AG04449 (cell line): ENCODE measurements around the gene TSPAN31.

Experiments used
- CTCF ChIA-PET: fragments of 350-600 bp; formaldehyde crosslinking; extraction: SDS; loops from one replicate; lab custom pipeline; 2021; ENCODE audit warnings: antibody characterized with exemption; lab: Yijun Ruan, JAX
- POLR2A ChIA-PET: fragments of 400-600, 350-600 bp; formaldehyde crosslinking; extraction: SDS; loops from one replicate; lab custom pipeline; 2020; ENCODE audit warnings: antibody characterized with exemption, inconsistent platforms; lab: Yijun Ruan, JAX
- DNase-seq: peaks from one replicate; pipeline ENCODE4 v3.0.0-alpha.2; 2010; ENCODE audit warnings: low read depth, low spot score
- H3K4me3 ChIP-seq: 2 replicates; pipeline ENCODE4 v1.5.1; 2011; ENCODE audit warnings: low read depth, mild to moderate bottlenecking, control low read depth, low read length
- CTCF ChIP-seq: IDR thresholded peaks from one replicate; pipeline ENCODE4 v1.5.1; 2011; ENCODE audit warnings: mild to moderate bottlenecking, moderate library complexity, low read length, control low read depth, inconsistent platforms; ENCODE audit not compliant: insufficient read depth; ENCODE audit errors: missing control alignments

Gene TSPAN31

DNA sequence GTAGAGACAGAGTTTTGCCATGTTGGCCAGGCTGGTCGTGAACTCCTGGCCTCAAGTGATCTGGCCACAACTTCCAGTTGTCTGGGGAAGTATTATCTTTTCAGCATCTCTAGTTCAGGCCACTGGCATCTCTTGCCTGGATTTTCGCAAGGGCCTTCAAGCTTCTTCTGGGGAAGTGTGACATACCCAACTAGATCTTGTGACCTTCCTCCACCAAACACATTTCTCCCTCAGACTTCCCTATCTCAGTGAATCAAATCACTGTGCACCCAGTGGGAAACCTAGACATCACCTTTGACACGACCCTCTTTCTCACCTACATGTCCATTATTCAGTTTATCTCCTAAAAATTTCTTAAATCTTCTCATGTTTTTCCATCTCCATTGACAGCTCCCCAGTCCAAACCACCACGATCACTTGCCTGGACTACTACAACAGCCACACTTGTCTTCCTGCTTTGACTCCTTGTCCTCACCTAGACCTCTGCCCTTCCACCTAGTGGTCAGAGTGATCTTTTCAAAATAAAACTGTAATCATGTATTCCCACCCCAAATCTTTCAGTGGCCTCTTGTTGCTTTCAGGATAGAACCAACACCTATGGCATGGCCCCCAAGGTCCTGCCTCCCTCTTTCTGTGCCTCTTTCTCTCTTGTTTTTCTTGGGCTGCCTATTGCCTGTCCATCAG is 30.9 kb downstream of the TSPAN31 start:
- TF ChIP-seq CTCF: no peak
- no peak for DNase-seq
- H3K4me3 ChIP-seq: no peak overlapping the region
- ChIA-PET POLR2A (no interaction called here), CTCF (interaction anchor here (0.7 to 4.2 kb wide), 5 partner anchors 8 to 128 kb away, joined by 3 to 31 read pairs (median 9); partner anchors contain the start of gene TSFM)

GRCh38 chr12:57776247-57776587 is 31.4 kb downstream of the TSPAN31 start:
- H3K4me3 ChIP-seq: no peak overlapping the region
- TF ChIP-seq CTCF: no peak
- ChIA-PET CTCF (interaction anchor here (0.7 to 4.0 kb wide), 4 partner anchors 10 to 128 kb away, joined by 3 to 12 read pairs (median 4); partner anchors contain the start of gene CYP27B1), POLR2A (no interaction called here)
- no peak for DNase-seq

DNA sequence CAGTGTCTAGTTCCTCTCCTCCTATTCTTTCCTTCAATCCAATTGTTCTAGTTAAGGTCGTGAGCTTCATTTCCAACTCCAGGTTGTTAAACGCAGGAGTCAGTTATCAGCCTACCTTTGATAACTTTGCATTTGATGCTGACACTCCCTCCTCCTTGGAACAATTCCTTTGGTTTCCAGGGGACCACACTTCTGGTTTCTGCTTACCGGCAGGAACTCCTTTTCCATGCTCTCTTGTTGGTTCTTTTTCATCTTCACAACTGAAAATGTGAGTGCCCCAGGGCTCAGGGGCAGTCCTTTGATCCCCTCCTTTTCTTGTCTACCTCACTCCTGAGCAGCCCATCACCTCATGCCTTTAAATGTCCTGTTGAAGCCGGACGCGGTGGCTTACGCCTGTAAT is 32.5 kb downstream of the TSPAN31 start:
- no peak for TF ChIP-seq CTCF
- CTCF ChIA-PET: interaction anchor here (0.7 to 4.0 kb wide), 3 partner anchors 9 to 127 kb away, joined by 3 to 12 read pairs (median 4); partner anchors contain the start of gene CYP27B1
- no peak for DNase-seq
- no peak overlapping the region for H3K4me3 ChIP-seq
- POLR2A ChIA-PET: no interaction called here

- H3K4me3 ChIP-seq: no peak overlapping the region
- TF ChIP-seq CTCF: no peak
- ChIA-PET CTCF (interaction anchor here (0.8 to 4.0 kb wide), 5 partner anchors 21 to 126 kb away, joined by 3 to 15 read pairs (median 3); no protein-coding TSS in a partner anchor), POLR2A (no interaction called here)
- DNase-seq: no peak
Observed at GRCh38 chr12:57777911-57778310, 33.1 kb downstream of the TSPAN31 start.

DNA sequence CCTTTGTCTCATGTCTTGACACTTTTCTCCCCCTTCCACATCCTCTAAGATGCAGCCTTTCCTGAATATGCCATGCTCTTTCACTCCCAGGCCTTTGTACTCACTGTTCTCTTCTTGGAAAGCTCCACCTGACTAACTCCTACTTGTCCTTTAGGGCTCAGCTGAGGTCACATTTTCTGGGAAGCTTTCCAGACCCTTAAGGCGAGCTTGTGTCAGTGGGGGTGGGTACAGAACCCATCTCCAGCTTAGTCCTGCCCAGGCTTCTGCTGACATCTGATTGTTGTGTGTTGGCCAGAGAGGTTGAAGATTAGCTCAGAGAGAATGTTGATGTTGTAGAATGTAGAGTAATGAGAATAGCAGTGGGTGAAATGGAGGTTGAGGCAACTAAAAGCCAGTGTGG is 34.9 kb downstream of the TSPAN31 start:
- no peak for DNase-seq
- ChIA-PET CTCF (interaction anchor here (0.8 to 2.2 kb wide), 14 partner anchors 10 to 196 kb away, joined by 3 to 15 read pairs (median 3); no protein-coding TSS in a partner anchor), POLR2A (interaction anchor here (1.4 kb wide), 1 partner anchor 11 kb away, joined by 4 read pairs; no protein-coding TSS in a partner anchor)
- no peak for TF ChIP-seq CTCF
- no peak overlapping the region for H3K4me3 ChIP-seq

DNA sequence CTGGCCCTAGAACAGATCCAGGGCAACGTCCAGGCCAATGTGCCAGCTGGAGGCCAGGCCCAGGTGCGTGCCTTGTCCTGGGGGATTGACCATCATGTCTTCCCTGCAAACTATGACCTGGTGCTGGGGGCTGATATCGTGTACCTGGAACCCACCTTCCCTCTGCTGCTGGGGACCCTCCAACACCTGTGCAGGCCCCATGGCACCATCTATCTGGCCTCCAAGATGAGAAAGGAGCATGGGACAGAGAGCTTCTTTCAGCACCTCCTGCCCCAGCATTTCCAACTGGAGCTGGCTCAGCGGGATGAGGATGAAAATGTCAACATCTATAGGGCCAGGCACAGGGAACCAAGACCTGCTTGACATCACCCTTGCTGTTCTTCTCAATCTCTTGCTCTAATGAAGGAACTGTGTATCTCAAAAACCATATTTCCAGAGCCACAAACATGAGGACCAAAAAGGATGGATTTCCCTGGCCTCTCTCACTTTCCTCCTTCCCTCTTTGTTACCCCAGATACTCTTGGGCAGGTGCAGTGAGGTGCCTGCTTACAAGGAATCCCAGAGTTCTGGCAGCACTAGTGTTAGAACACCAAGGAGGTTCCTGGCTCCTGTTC is 35.6 kb downstream of the TSPAN31 start:
- POLR2A ChIA-PET: interaction anchor here (1.4 kb wide), 1 partner anchor 10 kb away, joined by 4 read pairs; no protein-coding TSS in a partner anchor
- H3K4me3 ChIP-seq: no peak overlapping the region
- CTCF ChIA-PET: interaction anchor here (0.9 to 9.4 kb wide), 11 partner anchors 7 to 197 kb away, joined by 3 to 199 read pairs (median 4); partner anchors contain the start of genes EEF1AKMT3 and METTL1
- no peak for DNase-seq
- TF ChIP-seq CTCF: no peak
